Loucy (cell line): ENCODE results near the gene UVRAG.

Experiments
- H2AFZ ChIP-seq: fragments of 200-600 bp; sonication (generic); 2 replicates; pipeline ENCODE4 v1.6.0; 2016; ENCODE audit warnings: antibody characterized with exemption, mild to moderate bottlenecking, low read length, moderate library complexity
- H3F3A ChIP-seq: fragments of 200-600 bp; 2 replicates; pipeline ENCODE4 v1.6.0; 2016; ENCODE audit warnings: antibody characterized with exemption, low read depth, mild to moderate bottlenecking
- H3K27me3 ChIP-seq: fragments of 200-600 bp; sonication (generic); 2 replicates; pipeline ENCODE4 v1.6.1; 2014; ENCODE audit warnings: low read length, mild to moderate bottlenecking; ENCODE audit not compliant: insufficient read depth, poor library complexity, severe bottlenecking
- H3K36me3 ChIP-seq: fragments of 200-600 bp; sonication (generic); 2 replicates; pipeline ENCODE4 v1.6.1; 2016; ENCODE audit warnings: low read length; ENCODE audit not compliant: insufficient read depth
- H3K4me1 ChIP-seq: fragments of 200-600 bp; sonication (generic); 2 replicates; pipeline ENCODE4 v1.5.1; 2014; ENCODE audit warnings: low read length, mild to moderate bottlenecking; ENCODE audit not compliant: insufficient read depth, poor library complexity, severe bottlenecking
- H3K4me2 ChIP-seq: fragments of 200-600 bp; sonication (generic); 2 replicates; pipeline ENCODE4 v1.6.0; 2014; ENCODE audit warnings: antibody characterized with exemption, low read length, low read depth, mild to moderate bottlenecking; ENCODE audit not compliant: poor library complexity, severe bottlenecking
- H3K4me3 ChIP-seq: fragments of 200-600 bp; sonication (generic); 2 replicates; pipeline ENCODE4 v1.5.1; 2014; ENCODE audit warnings: low read length, mild to moderate bottlenecking, mixed read lengths; ENCODE audit not compliant: poor library complexity, severe bottlenecking
- H3K79me2 ChIP-seq: fragments of 200-600 bp; sonication (generic); 2 replicates; pipeline ENCODE4 v1.6.1; 2014; ENCODE audit warnings: low read length; ENCODE audit not compliant: insufficient read depth
- H3K9ac ChIP-seq: fragments of 200-600 bp; sonication (generic); 2 replicates; pipeline ENCODE4 v1.6.0; 2014; ENCODE audit warnings: mild to moderate bottlenecking, low read depth, low read length, moderate library complexity; ENCODE audit not compliant: poor library complexity, severe bottlenecking
- H3K9me2 ChIP-seq: fragments of 200-600 bp; sonication (generic); replicated peaks from 2 replicates; pipeline ENCODE4 v1.6.1; 2016; ENCODE audit warnings: low read depth, low read length, mixed read lengths
- H3K9me3 ChIP-seq: fragments of 200-600 bp; sonication (generic); 2 replicates; pipeline ENCODE4 v1.6.1; 2014; ENCODE audit warnings: mild to moderate bottlenecking, antibody characterized with exemption, low read length, low read depth; ENCODE audit not compliant: insufficient read depth
- H4K20me1 ChIP-seq: fragments of 200-600 bp; sonication (generic); 2 replicates; pipeline ENCODE4 v1.6.0; 2014; ENCODE audit warnings: antibody characterized with exemption, low read length, mild to moderate bottlenecking; ENCODE audit not compliant: insufficient read depth, poor library complexity, severe bottlenecking
- CTCF ChIP-seq: fragments of 200-600 bp; sonication (generic); conservative IDR thresholded peaks from 2 replicates; pipeline ENCODE4 v1.5.1; 2014; ENCODE audit warnings: mild to moderate bottlenecking, antibody characterized with exemption, low read length
- EZH2phosphoT487 ChIP-seq: fragments of 200-600 bp; IDR thresholded peaks from 2 replicates; pipeline ENCODE4 v1.6.1; 2018; ENCODE audit warnings: antibody characterized with exemption, mild to moderate bottlenecking, moderate library complexity, borderline replicate concordance

Gene UVRAG

DNA sequence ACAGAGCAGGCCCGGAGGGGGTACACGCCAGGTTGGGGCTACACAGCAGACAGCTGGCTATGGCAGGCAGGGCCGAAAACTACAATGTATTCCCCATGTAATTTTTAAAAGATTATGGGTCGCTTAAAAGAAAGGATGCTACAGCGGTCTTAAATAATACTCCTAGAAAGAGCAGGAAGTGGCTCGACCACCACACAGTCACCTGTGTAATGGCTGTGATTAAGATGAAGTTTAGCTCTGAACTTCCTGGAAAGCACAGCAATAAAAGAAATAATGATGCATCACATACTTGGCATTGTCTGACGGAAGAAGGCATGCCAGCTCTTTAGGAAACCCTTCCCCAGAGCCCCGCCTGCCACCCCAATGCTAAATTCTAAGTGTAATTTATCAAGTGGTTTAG is 358.7 kb downstream of the UVRAG start:
- Histone ChIP-seq H3K9ac (no peak overlapping the region), H3K9me2 (no peaks in the 10 kb centered on the region), H3K4me1 (no peaks in the 10 kb centered on the region), H3K79me2 (no peaks in the 10 kb centered on the region), H3K4me2 (no peak overlapping the region), H3K27me3 (no peaks in the 10 kb centered on the region), H3K4me3 (no peak overlapping the region), H3K9me3 (no peaks in the 10 kb centered on the region), H2AFZ (no peak overlapping the region), H4K20me1 (no peaks in the 10 kb centered on the region), H3F3A (no peaks in the 10 kb centered on the region), H3K36me3 (no peaks in the 10 kb centered on the region)
- no peak for TF ChIP-seq EZH2phosphoT487
- no peak for TF ChIP-seq CTCF

- Histone ChIP-seq H3K36me3 (no peaks in the 10 kb centered on the region), H3K4me1 (no peaks in the 10 kb centered on the region), H3K9ac (no peak overlapping the region), H3K9me3 (no peaks in the 10 kb centered on the region), H3K4me2 (no peak overlapping the region), H3K4me3 (no peak overlapping the region), H3F3A (no peaks in the 10 kb centered on the region), H3K79me2 (no peaks in the 10 kb centered on the region), H3K27me3 (no peaks in the 10 kb centered on the region), H4K20me1 (no peaks in the 10 kb centered on the region), H2AFZ (no peak overlapping the region), H3K9me2 (no peaks in the 10 kb centered on the region)
- no peak for TF ChIP-seq CTCF
- no peak for TF ChIP-seq EZH2phosphoT487
Measured at GRCh38 chr11:76174330-76174729, 359.3 kb downstream of the UVRAG start.

DNA sequence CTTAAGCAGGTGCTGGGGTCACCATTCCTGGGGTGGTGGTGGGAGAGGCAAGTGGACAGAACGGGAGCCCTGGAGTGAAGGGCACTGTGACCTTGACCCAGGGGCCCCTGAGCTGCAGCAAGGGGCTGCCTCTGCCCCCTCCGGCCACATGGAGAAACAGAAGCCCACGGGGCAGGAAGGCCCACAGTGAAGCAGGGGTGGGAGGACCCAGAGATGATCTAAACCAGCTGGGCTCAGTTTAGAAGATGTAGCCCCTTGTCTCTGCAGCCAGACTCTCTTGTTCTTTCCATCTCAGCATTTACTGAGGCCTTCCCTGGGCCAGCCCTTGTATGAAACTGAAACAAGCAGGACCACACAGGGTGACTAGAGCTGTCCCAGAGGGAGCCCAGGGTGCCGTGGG is 360.8 kb downstream of the UVRAG start:
- H2AFZ ChIP-seq = no peak overlapping the region

More for the DNA sequence above, 360.8 kb downstream of the UVRAG start:
- H3K4me1 ChIP-seq = no peaks in the 10 kb centered on the region
- no peak overlapping the region for H3K4me3 ChIP-seq
- no peak overlapping the region for H3K4me2 ChIP-seq
- TF ChIP-seq EZH2phosphoT487 (no peak), CTCF (no peak)
- H3K79me2 ChIP-seq = no peaks in the 10 kb centered on the region
- no peaks in the 10 kb centered on the region for H3F3A ChIP-seq
- H3K9ac ChIP-seq = no peak overlapping the region
- no peaks in the 10 kb centered on the region for H3K9me2 ChIP-seq
- no peaks in the 10 kb centered on the region for H4K20me1 ChIP-seq
- H3K27me3 ChIP-seq = no peaks in the 10 kb centered on the region
- no peaks in the 10 kb centered on the region for H3K36me3 ChIP-seq
- no peaks in the 10 kb centered on the region for H3K9me3 ChIP-seq
